Measurements from ENCODE around the gene PPP2R2B. TPM values are rescaled to one million over a fixed set of nuclear protein-coding genes. Genes with fewer than 3 reads are reported as not detected.

The PPP2R2B gene
- total and polyA plus RNA-seq, 2 of the 4 experiments (the other 2 are of a cell fraction) = not detected

- DNase-seq (no peak), ATAC-seq (ENCODE audit: low read depth) (no peak)
- POLR2A ChIA-PET (ENCODE audit: unreplicated experiment) = no interaction called here
- no peak overlapping the region for H3K4me2 ChIP-seq (ENCODE audit: low read depth, low read length)
- intact Hi-C loops (cut with micrococcal nuclease) = no loop called here
- BruUV-seq (replicated peaks) = no TSS peak
- no peak overlapping the region for H2BK20ac ChIP-seq (ENCODE audit: low read depth, low read length)
- no peak overlapping the region for H3K4me3 ChIP-seq (ENCODE audit: insufficient read depth, low read depth, low read length)
- no peak overlapping the region for H4K91ac ChIP-seq (ENCODE audit: insufficient read depth, low read depth, low read length)
- H3K9me1 ChIP-seq (ENCODE audit: insufficient read depth, low read length) = no peaks in the 10 kb centered on the region
- no peak overlapping the region for H3K27ac ChIP-seq (ENCODE audit: insufficient read depth, low read length)
- no peak overlapping the region for H3K9ac ChIP-seq (ENCODE audit: low read depth, low read length)
- in situ Hi-C loops (cut with MboI; ENCODE audit: low sequenced_read_pairs) = no loop called here
- TF ChIP-seq RCOR1 (IDR thresholded peaks at IDR 0.05; ENCODE audit: insufficient replicate concordance, low read length) = no peak
- no peak for TF ChIP-seq FOS (IDR thresholded peaks at IDR 0.05; ENCODE audit: low read depth, low read length)
- no peak for TF ChIP-seq ELK1 (IDR thresholded peaks at IDR 0.05; ENCODE audit: borderline replicate concordance, low read depth, low read length)
- no peak for TF ChIP-seq MAFK (IDR thresholded peaks at IDR 0.05; ENCODE audit: low read depth, low read length)
- TF ChIP-seq RAD21 (IDR thresholded peaks at IDR 0.05; ENCODE audit: low read length) = no peak
- no peak for TF ChIP-seq MAZ (IDR thresholded peaks at IDR 0.05; ENCODE audit: borderline replicate concordance, low read depth, low read length)
- no peak for TF ChIP-seq NFE2L2 (IDR thresholded peaks at IDR 0.05; ENCODE audit: low read depth, low read length)
- TF ChIP-seq SMC3 (IDR thresholded peaks at IDR 0.05; ENCODE audit: low read depth, low read length) = no peak
- TF ChIP-seq MXI1 (IDR thresholded peaks at IDR 0.05; ENCODE audit: borderline replicate concordance, low read depth, low read length) = no peak
- no peak for TF ChIP-seq BHLHE40 (IDR thresholded peaks at IDR 0.05; ENCODE audit: low read depth, low read length)
- no peak for TF ChIP-seq CHD1 (IDR thresholded peaks at IDR 0.05; ENCODE audit: low read depth, low read length)
- no peak for TF ChIP-seq USF2 (IDR thresholded peaks at IDR 0.05; ENCODE audit: low read depth, low read length)
- TF ChIP-seq RFX5 (IDR thresholded peaks at IDR 0.05; ENCODE audit: low read depth, low read length) = no peak
- H2AK5ac ChIP-seq (ENCODE audit: low read depth, low read length) = no peak overlapping the region
- H2BK120ac ChIP-seq (ENCODE audit: low read depth, low read length) = no peak overlapping the region
- H2BK15ac ChIP-seq (ENCODE audit: low read depth, low read length) = no peak overlapping the region
- H3K18ac ChIP-seq (ENCODE audit: low read depth, low read length) = no peak overlapping the region
- no peaks in the 10 kb centered on the region for H3K79me1 ChIP-seq (ENCODE audit: low read depth in 1 of 2, low read length in 2 of 2)
- no peaks in the 10 kb centered on the region for H3K27me3 ChIP-seq (ENCODE audit: control insufficient read depth, insufficient read depth, low read length)
- H2AFZ ChIP-seq (replicated peaks; ENCODE audit: low read length, poor library complexity) = no peak overlapping the region
- no peaks in the 10 kb centered on the region for H4K20me1 ChIP-seq (ENCODE audit: insufficient read depth, low read length)
- H4K5ac ChIP-seq (ENCODE audit: low read depth, low read length) = no peak overlapping the region
- no peaks in the 10 kb centered on the region for H3K36me3 ChIP-seq (ENCODE audit: control insufficient read depth, insufficient read depth, low read length)
- H2AK9ac ChIP-seq (replicated peaks; ENCODE audit: low read depth, low read length, poor library complexity) = no peak overlapping the region
- WGBS, 2 experiments (ENCODE audit: extremely low coverage in 2 of 2, insufficient read length in 1 of 2) = no CpG with 5 or more reads among the region's 1 CpG
- no peak overlapping the region for H4K8ac ChIP-seq (ENCODE audit: low read depth in 2 of 2, low read length in 2 of 2)
- H3K4ac ChIP-seq (ENCODE audit: low read depth, low read length) = no peak overlapping the region
- CTCF ChIA-PET = no interaction called here
- no peak overlapping the region for H2BK5ac ChIP-seq (ENCODE audit: low read depth, low read length, poor library complexity, severe bottlenecking)
- H3K23ac ChIP-seq (ENCODE audit: low read depth, low read length) = no peak overlapping the region
- H3K4me1 ChIP-seq (ENCODE audit: control insufficient read depth, insufficient read depth, low read length) = no peaks in the 10 kb centered on the region
- dilution Hi-C loops (cut with HindIII; ENCODE audit: low sequenced_read_pairs, unreplicated experiment) = no loop called here
- H3K56ac ChIP-seq (ENCODE audit: extremely low read depth, insufficient read depth, low read length) = no peak overlapping the region
- no peak overlapping the region for H3K14ac ChIP-seq (replicated peaks; ENCODE audit: low read depth, low read length)
- H3K9me3 ChIP-seq (ENCODE audit: control insufficient read depth, insufficient read depth, low read length) = no peaks in the 10 kb centered on the region
Observed at GRCh38 chr5:146889169-146889568, 10.6 kb upstream of the PPP2R2B start.
